HEK293T (cell line): ENCODE measurements around the gene WWC1.

Experiments used
- BHLHE40 ChIP-seq: fragments of 450-650 bp; IDR thresholded peaks from 2 replicates; pipeline ENCODE4 v1.6.1; 2016; ENCODE audit warnings: mild to moderate bottlenecking, moderate library complexity, borderline replicate concordance
- CTBP1 ChIP-seq: fragments of 450-650 bp; IDR thresholded peaks from 2 replicates; pipeline ENCODE4 v1.6.1; 2016; ENCODE audit warnings: borderline replicate concordance
- FOXK2 ChIP-seq: fragments of 450-650 bp; IDR thresholded peaks from 2 replicates; pipeline ENCODE4 v1.6.1; 2016; ENCODE audit warnings: mild to moderate bottlenecking
- FOXM1 ChIP-seq: fragments of 450-650 bp; IDR thresholded peaks from 2 replicates; pipeline ENCODE4 v1.6.1; 2017; ENCODE audit warnings: mild to moderate bottlenecking, borderline replicate concordance
- L3MBTL2 ChIP-seq: fragments of 450-650 bp; conservative IDR thresholded peaks from 2 replicates; pipeline ENCODE4 v1.6.1; 2016; ENCODE audit warnings: mild to moderate bottlenecking
- SUZ12 ChIP-seq: fragments of 450-650 bp; IDR thresholded peaks from 2 replicates; pipeline ENCODE4 v1.6.1; 2016; ENCODE audit warnings: mild to moderate bottlenecking

DNA sequence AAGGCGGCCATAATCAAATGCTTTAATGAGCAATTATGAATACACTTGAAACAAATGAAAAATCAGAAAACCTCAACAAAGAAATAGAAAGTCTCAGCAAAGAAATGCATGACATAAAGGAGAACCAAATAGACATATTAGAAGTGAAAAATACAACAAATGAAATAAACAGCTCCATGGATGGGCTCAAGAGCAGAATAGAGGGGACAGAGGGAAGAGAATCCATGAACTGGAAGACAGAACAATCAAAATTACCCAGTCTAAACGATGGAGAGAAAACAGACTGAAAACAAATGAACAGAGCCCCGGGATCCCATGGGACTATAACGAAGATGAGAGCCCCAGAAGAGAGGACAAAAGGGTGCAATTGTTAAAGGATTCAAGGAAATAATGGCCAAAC lies 6.6 kb upstream of the WWC1 start:
- TF ChIP-seq L3MBTL2 (no peak), CTBP1 (no peak), FOXK2 (no peak), FOXM1 (no peak), BHLHE40 (no peak), SUZ12 (no peak)
